ENCODE measurements around the gene NBEAL2.

Gene NBEAL2

GRCh38 chr3:46978985-46979944, at the start of gene NBEAL2:
Gene NBEAL2, plus strand, starts transcription at chr3:46979666. Its CDS starts 196 bp downstream, at chr3:46979862.
- DNase-seq, result peak; percentile 2 to 39

- no peak for DNase-seq
Observed at GRCh38 chr3:46930166-46930944, 49.1 kb upstream of the NBEAL2 start.

- DNase-seq, result no peak
Observed at GRCh38 chr3:46930945-46931403, 48.5 kb upstream of the NBEAL2 start.

- DNase-seq, result no peak
Observed at GRCh38 chr3:46931631-46932331, 47.7 kb upstream of the NBEAL2 start.

- DNase-seq, result no peak
Observed at GRCh38 chr3:46932455-46933225, 46.8 kb upstream of the NBEAL2 start.

GRCh38 chr3:46933261-46933660, 46.2 kb upstream of the NBEAL2 start:
- DNase-seq, result no peak

- DNase-seq, result no peak
Observed at GRCh38 chr3:46934072-46934471, 45.4 kb upstream of the NBEAL2 start.

- no peak for DNase-seq
Observed at GRCh38 chr3:46934498-46935167, 44.8 kb upstream of the NBEAL2 start.

GRCh38 chr3:46935168-46935858, 44.2 kb upstream of the NBEAL2 start:
- no peak for DNase-seq

- DNase-seq, result no peak
Observed at GRCh38 chr3:46935989-46936558, 43.4 kb upstream of the NBEAL2 start.

GRCh38 chr3:46936733-46937250, 42.7 kb upstream of the NBEAL2 start:
- no peak for DNase-seq

GRCh38 chr3:46938118-46938517, 41.3 kb upstream of the NBEAL2 start:
- DNase-seq, result no peak

GRCh38 chr3:46939578-46940445, 39.7 kb upstream of the NBEAL2 start:
- DNase-seq, result no peak

- DNase-seq, result no peak
Observed at GRCh38 chr3:46942076-46942475, 37.4 kb upstream of the NBEAL2 start.

GRCh38 chr3:46942481-46943236, 36.8 kb upstream of the NBEAL2 start:
- no peak for DNase-seq

GRCh38 chr3:46943237-46944187, 36.0 kb upstream of the NBEAL2 start:
- DNase-seq, result no peak

- no peak for DNase-seq
Observed at GRCh38 chr3:46944191-46944590, 35.3 kb upstream of the NBEAL2 start.
